ENCODE measurements around the gene PRSS27. TPM values are rescaled to one million over a fixed set of nuclear protein-coding genes. Genes with fewer than 3 reads are reported as not detected.

The PRSS27 gene
- total and polyA plus RNA-seq, 2 of the 4 experiments (the other 2 are of a cell fraction), result under 0.01 to 0.58 TPM

DNA sequence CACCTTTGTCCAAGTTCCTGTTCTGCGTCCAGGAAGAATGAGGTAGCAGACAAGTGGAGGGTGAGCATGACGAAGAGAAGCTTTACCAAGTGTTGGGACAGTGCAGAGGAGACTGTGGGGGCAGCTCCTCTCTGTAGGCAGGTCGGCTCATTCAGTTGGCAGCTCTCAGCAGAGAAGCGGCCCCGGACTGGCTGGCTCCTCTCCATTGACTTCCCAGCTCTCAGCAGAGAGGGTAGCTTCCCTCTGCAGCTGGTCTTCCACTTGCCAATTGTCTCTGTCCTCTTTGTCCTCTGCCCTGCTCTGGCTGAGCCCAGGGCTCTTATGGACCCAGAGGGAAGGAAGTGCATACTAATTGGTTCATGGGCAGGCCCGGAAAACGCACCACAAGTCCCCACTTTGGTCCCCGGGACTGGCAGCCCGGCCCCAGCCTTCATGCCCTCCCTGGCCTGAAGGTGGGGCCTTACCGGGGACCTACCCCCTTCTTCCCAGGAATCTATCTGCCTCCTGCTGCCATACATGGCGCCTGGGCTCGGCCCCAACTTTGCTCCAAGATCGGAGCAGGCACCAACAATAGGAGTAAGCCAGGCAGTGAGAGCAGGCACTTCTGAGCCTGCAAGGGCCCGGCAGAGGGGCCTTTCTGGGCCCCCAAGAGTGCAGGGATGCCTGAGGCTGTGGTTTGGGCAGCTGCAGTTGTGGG lies 27.6 kb downstream of the PRSS27 start:
- Histone ChIP-seq H3K4me3 (ENCODE audit: insufficient read depth, low read depth, low read length) (no peak overlapping the region), H3K4me1 (ENCODE audit: control insufficient read depth, insufficient read depth, low read length) (peaks cover 6% of the 10 kb centered on the region; the same call in 1 of the 2 replicates), H3K9me1 (ENCODE audit: insufficient read depth, low read length) (peaks cover 6% of the 10 kb centered on the region), H2AFZ (replicated peaks; ENCODE audit: low read length, poor library complexity) (peak overlapping the region; percentile 23), H3K27ac (ENCODE audit: insufficient read depth, low read length) (no peak overlapping the region), H2AK5ac (ENCODE audit: low read depth, low read length) (no peak overlapping the region), H4K8ac (ENCODE audit: low read depth in 2 of 2, low read length in 2 of 2) (no peak overlapping the region), H4K20me1 (ENCODE audit: insufficient read depth, low read length) (peaks cover 45% of the 10 kb centered on the region), H3K18ac (ENCODE audit: low read depth, low read length) (no peak overlapping the region), H3K23ac (ENCODE audit: low read depth, low read length) (no peak overlapping the region), H3K79me1 (ENCODE audit: low read depth in 1 of 2, low read length in 2 of 2) (peaks cover 10 to 47% of the 10 kb centered on the region in 2 experiments), H2BK20ac (ENCODE audit: low read depth, low read length) (no peak overlapping the region), H2BK5ac (ENCODE audit: low read depth, low read length, poor library complexity, severe bottlenecking) (no peak overlapping the region), H3K27me3 (ENCODE audit: control insufficient read depth, insufficient read depth, low read length) (no peaks in the 10 kb centered on the region), H3K14ac (replicated peaks; ENCODE audit: low read depth, low read length) (no peak overlapping the region), H3K4me2 (ENCODE audit: low read depth, low read length) (no peak overlapping the region), H3K56ac (ENCODE audit: extremely low read depth, insufficient read depth, low read length) (no peak overlapping the region), H3K4ac (ENCODE audit: low read depth, low read length) (no peak overlapping the region), H2AK9ac (replicated peaks; ENCODE audit: low read depth, low read length, poor library complexity) (peak overlapping the region; percentile 15), H4K5ac (ENCODE audit: low read depth, low read length) (no peak overlapping the region), H3K9ac (ENCODE audit: low read depth, low read length) (no peak overlapping the region), H2BK15ac (ENCODE audit: low read depth, low read length) (no peak overlapping the region), H4K91ac (ENCODE audit: insufficient read depth, low read depth, low read length) (no peak overlapping the region), H2BK120ac (ENCODE audit: low read depth, low read length) (no peak overlapping the region), H3K36me3 (ENCODE audit: control insufficient read depth, insufficient read depth, low read length) (peaks cover 15% of the 10 kb centered on the region), H3K9me3 (ENCODE audit: control insufficient read depth, insufficient read depth, low read length) (no peaks in the 10 kb centered on the region)
- POLR2A ChIA-PET (ENCODE audit: unreplicated experiment), result no interaction called here
- BruUV-seq (replicated peaks), result no TSS peak
- DNase-seq, result peak; percentile 6
- CTCF ChIA-PET, result no interaction called here
- dilution Hi-C loops (cut with HindIII; ENCODE audit: low sequenced_read_pairs, unreplicated experiment), result no loop called here
- intact Hi-C loops (cut with micrococcal nuclease), result no loop called here
- TF ChIP-seq MAZ (IDR thresholded peaks at IDR 0.05; ENCODE audit: borderline replicate concordance, low read depth, low read length) (no peak), MXI1 (IDR thresholded peaks at IDR 0.05; ENCODE audit: borderline replicate concordance, low read depth, low read length) (no peak), FOS (IDR thresholded peaks at IDR 0.05; ENCODE audit: low read depth, low read length) (no peak), CEBPB (IDR thresholded peaks at IDR 0.05; ENCODE audit: low read depth, low read length) (no peak), BHLHE40 (IDR thresholded peaks at IDR 0.05; ENCODE audit: low read depth, low read length) (no peak), SMC3 (IDR thresholded peaks at IDR 0.05; ENCODE audit: low read depth, low read length) (no peak), POLR2A (IDR thresholded peaks at IDR 0.05; ENCODE audit: low read depth, low read length) (no peak), NFE2L2 (IDR thresholded peaks at IDR 0.05; ENCODE audit: low read depth, low read length) (no peak), RFX5 (IDR thresholded peaks at IDR 0.05; ENCODE audit: low read depth, low read length) (no peak), CHD1 (IDR thresholded peaks at IDR 0.05; ENCODE audit: low read depth, low read length) (no peak), RAD21 (IDR thresholded peaks at IDR 0.05; ENCODE audit: low read length) (no peak)
- TF ChIP-seq, protein P1, sequence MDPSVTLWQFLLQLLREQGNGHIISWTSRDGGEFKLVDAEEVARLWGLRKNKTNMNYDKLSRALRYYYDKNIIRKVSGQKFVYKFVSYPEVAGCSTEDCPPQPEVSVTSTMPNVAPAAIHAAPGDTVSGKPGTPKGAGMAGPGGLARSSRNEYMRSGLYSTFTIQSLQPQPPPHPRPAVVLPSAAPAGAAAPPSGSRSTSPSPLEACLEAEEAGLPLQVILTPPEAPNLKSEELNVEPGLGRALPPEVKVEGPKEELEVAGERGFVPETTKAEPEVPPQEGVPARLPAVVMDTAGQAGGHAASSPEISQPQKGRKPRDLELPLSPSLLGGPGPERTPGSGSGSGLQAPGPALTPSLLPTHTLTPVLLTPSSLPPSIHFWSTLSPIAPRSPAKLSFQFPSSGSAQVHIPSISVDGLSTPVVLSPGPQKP (IDR thresholded peaks at IDR 0.05; ENCODE audit: borderline replicate concordance, low read depth, low read length), result no peak
- TF ChIP-seq, protein P2, sequence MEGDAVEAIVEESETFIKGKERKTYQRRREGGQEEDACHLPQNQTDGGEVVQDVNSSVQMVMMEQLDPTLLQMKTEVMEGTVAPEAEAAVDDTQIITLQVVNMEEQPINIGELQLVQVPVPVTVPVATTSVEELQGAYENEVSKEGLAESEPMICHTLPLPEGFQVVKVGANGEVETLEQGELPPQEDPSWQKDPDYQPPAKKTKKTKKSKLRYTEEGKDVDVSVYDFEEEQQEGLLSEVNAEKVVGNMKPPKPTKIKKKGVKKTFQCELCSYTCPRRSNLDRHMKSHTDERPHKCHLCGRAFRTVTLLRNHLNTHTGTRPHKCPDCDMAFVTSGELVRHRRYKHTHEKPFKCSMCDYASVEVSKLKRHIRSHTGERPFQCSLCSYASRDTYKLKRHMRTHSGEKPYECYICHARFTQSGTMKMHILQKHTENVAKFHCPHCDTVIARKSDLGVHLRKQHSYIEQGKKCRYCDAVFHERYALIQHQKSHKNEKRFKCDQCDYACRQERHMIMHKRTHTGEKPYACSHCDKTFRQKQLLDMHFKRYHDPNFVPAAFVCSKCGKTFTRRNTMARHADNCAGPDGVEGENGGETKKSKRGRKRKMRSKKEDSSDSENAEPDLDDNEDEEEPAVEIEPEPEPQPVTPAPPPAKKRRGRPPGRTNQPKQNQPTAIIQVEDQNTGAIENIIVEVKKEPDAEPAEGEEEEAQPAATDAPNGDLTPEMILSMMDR (conservative IDR thresholded peaks at IDR 0.05; ENCODE audit: low read depth, low read length), result no peak
- TF ChIP-seq, protein P3, sequence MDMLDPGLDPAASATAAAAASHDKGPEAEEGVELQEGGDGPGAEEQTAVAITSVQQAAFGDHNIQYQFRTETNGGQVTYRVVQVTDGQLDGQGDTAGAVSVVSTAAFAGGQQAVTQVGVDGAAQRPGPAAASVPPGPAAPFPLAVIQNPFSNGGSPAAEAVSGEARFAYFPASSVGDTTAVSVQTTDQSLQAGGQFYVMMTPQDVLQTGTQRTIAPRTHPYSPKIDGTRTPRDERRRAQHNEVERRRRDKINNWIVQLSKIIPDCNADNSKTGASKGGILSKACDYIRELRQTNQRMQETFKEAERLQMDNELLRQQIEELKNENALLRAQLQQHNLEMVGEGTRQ (IDR thresholded peaks at IDR 0.05; ENCODE audit: low read depth, low read length), result no peak
- peak; percentile 16 for ATAC-seq (ENCODE audit: low read depth)
- in situ Hi-C loops (cut with MboI; ENCODE audit: low sequenced_read_pairs), result no loop called here
- WGBS, 2 experiments (ENCODE audit: extremely low coverage in 2 of 2, insufficient read length in 1 of 2), result 31% methylated on average over 4 of the region's 14 CpGs; no CpG with 5 or more reads in 1 of the 2 experiments
